Hepatocyte (in vitro differentiated cells): Measurements from ENCODE around the gene PROZ.

Experiments
- CTCF ChIP-seq: fragments of 200-600 bp; sonication (generic); IDR thresholded peaks from 2 replicates; pipeline ENCODE4 v1.5.1; 2016; ENCODE audit warnings: antibody characterized with exemption, mild to moderate bottlenecking; ENCODE audit not compliant: poor library complexity
- EZH2 ChIP-seq: fragments of 200-600 bp; sonication (generic); IDR thresholded peaks from 2 replicates; pipeline ENCODE4 v1.6.1; 2016; ENCODE audit warnings: antibody characterized with exemption, mild to moderate bottlenecking, borderline replicate concordance
- EZH2phosphoT487 ChIP-seq: fragments of 200-600 bp; sonication (generic); IDR thresholded peaks from one replicate; pipeline ENCODE4 v1.6.1; 2018; ENCODE audit warnings: antibody characterized with exemption, mild to moderate bottlenecking, low read depth, moderate library complexity; ENCODE audit not compliant: unreplicated experiment, severe bottlenecking

GRCh38 chr13:113129480-113129879, 29.0 kb upstream of the PROZ start:
- no peak for TF ChIP-seq CTCF
- TF ChIP-seq EZH2phosphoT487 = no peak
- no peak for TF ChIP-seq EZH2
